NCI-H2029 (cell line): ENCODE measurements around the gene TREX2.

Experiments
- DNase-seq: peaks from one replicate; lab custom pipeline; 2025; lab: John Stamatoyannopoulos, UW

TREX2 gene

DNA sequence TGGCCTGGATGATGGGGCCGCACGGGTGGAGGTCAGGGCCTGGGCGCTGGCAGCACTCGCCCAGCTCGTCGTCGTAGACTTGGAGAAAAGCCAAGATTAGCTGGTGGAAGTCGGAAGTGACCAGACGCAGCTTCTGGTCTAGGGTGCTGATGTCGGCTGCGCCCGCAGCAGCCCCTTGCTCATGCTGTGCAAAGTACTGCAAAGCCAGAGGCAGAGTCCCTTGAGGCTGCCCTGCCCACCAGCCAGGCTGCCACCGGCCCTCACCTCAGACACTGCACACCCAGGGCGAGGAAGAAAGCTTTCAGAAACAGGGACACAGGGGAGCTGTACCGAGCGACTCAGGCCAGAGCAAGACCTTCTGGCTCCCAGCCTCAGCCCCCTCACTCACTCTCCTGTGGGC, 9.7 kb upstream of the TREX2 start:
- no peak for DNase-seq

DNA sequence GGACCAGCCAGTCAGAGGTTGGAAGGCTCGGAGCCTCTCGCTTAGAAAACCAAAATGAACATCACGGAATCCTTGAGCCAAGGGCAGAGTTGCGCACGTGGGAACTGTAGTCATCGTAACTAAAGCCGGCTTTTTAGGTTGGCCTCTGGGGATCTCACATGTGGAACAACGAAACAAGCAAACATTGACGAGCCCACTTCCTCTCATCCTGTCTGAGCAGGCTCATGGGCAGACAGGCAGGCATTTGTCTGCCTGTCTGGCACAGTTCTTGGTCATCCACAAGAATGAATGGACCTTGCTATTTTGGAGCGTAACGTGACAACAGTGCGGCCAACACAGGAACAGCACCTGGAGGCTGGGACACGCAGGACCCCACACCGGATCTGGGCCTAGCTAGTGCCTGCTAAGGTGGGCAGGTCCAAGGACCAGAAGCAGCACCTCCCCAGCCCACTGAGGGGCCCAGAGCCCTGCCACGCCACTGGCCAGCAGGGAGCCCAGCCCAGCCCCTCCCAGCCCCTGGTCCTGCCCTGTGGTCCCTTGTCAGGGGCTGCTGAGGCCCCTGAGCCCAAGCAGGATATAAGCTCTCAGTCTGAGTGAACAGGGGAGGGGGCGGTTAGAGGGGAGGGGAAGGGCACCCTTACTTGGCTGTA, 9.2 kb upstream of the TREX2 start:
- no peak for DNase-seq

DNA sequence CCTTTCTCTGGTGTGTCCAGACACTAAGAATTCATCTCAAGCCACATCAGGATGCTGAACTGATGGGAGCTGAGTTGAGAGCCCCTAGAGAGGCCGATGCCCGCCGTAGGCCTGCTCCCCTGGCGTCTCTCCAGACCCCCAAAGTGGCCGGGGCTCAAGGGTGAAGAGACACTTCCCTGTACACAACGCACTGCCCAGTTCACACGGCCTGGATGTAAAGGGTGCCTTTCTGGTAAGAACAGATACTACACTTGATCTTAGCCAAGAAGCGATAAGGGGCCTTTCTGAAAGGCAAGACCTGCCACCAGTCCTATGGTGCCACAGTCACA, 5.1 kb upstream of the TREX2 start:
- DNase-seq, result no peak

DNA sequence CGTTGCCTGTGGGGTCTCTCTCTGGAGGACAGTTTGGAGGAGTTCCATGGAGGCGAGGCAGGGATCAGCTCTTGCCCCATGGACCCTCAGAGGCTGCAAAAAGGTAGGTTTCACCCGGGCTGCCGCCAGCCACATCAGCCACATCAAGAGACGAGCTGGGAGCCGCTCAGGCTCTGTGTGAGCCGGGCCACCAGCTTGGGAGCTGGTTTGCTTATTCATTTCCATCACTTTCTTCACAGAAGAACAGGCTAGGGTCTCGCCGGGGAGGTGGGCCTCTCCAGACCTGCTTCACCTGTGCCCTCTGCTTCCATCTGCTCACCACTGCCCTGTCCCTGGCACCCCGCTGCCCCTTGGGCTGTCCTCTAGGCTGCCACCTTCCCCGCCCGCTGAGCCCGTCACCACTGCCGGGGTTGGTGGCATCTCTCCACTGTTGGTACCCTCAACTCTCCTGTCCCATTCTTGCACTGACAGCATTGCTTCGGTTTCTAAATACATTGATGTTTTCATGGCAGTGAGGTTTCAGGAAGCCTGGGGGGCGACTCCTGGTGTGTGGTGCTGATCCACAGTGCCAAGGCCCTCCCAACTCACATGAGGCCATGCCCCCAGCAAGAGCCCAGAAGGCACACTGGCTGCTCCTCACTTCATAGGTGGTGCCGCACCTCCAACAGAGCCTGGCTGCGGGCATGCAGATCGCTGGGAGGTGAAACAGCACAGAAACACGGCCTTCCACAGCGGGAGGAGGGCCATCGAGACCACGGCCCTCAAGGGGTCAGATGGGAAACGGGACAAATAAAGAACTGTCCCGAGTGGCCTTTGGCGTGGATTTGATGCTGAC, 4.5 kb upstream of the TREX2 start:
- DNase-seq, result no peak

DNA sequence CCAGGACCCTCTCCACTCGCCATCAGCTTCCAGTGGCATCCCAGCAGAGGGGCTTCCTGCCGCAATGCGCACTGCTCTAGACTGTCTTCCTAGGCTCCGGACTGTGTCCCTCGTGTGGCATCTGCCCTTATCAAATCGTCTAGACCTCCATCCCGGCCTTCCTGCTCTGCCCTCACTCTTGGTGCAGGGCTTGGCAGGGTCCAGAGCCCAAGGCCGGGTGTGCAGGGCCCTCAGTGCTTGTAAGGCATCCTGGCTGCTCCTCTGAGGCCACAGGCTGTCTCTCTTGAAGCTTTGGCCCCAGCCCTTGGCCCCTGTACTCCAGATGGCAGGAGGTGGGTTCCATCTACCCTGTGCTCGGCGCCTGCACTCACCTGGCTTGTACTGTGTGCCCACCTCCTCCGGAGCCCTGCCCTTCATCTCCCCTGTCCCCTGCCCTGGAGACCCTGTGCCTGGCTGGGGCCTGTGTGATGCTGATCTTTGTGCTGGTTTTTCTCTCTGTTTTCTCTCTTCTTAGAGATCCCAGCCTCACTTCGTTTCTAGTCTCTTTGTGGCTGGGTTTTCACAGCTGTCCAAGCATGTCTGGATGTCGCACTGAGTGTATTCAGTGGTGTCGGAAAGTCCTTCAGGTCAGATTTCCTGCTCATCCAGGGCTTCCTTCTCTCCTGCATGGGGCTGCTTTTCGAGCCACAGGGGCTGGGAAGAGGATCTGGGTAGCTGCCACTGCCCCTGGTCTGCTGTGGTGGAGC, 3.7 kb upstream of the TREX2 start:
- DNase-seq, result no peak

DNA sequence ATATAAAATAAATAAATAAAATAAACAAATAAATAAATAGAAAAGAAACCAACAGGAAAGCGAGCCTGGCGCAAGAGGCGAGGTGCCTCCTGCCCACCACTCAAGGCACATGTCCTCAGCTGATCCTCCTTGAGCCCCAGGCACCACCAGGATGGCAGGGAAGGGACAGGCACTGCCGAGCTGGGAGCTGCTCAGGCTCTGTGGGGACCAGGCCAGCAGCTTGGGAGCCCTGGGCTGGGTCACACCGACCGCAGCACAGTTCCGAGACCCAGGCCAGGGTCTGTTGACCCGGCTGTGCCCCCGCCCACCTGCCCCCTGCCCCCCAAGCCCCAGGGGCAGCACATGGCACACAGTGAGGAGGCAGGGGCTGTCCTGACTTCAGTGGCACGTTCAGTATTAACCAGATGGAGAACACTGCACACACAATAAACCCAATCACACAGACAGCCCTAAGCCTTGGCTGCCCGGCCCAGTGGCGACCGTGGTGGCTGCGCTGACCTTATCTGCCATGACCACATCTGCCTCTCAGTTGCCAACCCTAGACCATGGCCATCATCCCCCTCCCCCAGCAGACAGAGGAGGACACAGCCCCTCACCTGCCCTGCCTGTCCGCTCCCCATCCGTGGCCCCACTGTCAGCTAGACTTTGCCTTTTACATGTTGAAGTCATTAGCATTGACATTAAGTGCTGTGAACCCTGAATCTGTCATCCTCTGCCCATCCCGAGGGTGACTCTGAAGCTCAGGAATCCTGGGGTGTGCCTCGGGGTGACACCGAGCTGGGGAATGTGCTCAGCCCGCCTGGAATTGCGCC, 2.9 kb upstream of the TREX2 start:
- DNase-seq, result no peak

DNA sequence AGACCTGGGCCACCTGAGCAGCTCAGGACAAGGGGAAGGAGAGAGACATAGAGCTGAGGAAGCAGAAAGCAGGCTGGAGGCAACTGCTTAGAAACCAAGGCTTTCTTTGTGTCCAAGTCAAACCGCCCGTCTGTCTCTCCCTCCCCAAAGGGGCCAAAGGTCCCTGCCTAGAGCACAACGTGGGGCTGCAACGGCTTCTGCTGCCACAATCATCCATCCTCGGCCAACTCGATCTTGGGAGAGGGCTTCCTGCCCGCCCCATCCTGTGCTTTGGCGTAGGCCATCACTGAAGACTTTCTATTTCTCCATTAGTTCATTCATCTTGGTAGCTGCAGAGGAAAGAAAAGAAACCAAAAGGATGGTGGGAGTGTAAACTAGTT, 1.7 kb upstream of the TREX2 start:
- DNase-seq, result no peak

DNA sequence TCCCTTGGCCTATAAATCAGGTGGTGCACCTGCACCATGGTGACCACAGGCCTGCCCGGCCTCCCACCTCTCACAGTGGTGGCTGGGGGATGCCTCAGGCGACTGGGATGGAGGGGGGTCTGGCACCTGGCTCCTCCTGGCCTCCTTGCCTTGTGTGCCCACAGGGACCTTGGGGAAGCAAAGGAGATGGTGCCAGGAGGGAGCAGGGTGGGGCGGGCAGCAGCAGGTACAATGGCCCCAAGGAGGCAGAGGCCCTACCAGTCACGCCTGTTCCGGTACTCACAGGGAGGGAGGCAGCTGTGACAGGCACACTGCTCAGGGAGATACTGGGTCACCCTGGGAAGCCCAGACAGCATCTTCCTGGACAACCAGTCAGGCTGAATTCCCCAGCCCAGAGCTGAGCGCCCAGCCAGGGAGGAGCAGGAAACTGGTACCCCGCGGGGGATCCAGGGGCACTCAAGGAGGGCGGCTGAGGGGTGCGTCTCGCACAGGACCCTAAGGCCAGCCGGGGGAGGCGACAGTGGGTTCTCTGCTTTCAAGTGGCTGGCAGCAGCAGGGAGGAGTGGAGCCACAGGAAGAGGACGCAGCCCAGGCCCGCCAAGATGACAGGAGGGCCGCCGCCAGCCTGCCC, 1.2 kb upstream of the TREX2 start:
- no peak for DNase-seq

DNA sequence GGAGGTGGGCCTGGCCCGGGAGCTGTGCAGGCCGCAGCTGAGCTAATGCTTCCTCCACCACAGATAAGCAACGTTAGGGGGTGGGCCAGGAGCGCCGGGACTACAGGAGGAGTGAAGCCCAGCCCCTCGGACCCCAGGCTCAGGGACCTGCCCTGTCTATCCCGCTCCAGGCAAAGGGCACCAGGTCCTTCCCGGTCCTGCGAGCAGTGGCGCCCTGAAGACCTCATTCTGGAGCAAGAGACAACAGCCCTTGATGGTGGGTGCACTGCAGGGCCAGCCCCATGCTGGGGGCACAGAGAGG, 730 bp upstream of the TREX2 start:
- no peak for DNase-seq

DNA sequence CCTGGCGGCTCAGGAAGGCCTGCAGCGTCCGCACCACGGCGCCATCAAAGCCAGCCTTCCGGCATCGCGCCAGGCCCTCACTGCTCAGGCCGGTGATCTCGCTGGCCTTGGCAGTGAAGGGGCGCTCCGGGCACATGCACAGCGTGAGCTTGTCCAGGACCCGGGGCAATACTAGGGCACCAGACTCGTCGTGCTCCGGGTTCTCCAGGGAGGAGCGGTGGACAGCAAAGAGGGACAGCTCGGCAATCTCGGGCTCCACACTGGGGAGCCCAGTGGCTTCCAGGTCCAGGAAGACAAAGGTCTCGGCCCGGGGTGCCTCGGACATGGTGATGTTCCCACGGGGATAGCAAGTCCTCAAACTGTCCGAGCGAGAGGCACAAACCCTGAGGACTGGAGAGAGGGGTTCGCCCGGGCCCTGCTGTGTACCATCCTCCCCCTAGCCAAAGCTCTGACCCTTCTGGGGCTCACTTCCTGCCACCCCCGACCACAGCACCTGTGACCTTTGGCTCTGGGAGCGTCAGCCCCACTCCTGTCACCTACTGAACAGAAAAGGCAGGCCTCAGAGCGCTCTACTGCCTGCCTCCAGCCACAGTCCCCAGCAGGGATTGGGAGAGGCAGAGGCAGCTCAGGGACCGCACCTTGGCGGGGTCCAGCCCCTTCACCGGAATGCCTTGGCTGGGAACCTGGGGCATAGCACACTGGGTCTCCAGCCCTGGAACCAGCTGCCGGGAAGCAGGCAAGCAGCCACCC, 575 bp downstream of the TREX2 start:
- no peak for DNase-seq

DNA sequence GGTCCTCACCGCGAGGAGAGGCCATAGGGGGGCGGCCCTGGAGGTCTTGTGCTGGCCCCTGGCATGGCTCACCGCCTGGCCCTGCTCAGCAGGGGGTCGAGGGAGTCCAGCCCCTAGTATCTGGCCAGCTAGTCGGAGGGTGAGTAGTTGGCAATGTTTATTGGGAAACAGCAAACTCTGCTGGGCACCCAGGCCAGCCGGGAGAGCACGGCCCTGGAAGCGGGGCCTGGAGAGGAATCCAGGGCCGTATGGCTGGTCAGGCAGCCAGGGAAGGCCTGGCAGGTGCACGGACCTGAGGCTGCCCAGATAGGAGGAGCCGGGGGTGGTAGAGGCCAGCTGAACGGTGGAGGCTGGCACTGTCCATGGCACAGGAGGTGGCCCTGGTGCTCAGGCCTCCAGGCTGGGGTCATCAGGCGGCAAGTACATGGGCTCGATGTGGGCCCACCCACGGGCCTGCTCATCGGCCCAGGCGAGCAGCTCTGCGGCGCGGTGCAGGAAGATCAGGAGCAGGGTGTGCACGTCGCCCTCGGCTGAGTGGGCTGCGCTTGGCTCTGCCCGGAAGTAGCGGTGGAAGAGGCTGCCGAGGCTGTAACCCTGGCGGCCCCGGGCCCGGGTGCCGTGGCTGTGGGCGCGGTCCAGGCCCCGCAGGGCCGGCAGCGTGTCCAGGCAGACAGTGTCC, 1.4 kb downstream of the TREX2 start:
- no peak for DNase-seq

DNA sequence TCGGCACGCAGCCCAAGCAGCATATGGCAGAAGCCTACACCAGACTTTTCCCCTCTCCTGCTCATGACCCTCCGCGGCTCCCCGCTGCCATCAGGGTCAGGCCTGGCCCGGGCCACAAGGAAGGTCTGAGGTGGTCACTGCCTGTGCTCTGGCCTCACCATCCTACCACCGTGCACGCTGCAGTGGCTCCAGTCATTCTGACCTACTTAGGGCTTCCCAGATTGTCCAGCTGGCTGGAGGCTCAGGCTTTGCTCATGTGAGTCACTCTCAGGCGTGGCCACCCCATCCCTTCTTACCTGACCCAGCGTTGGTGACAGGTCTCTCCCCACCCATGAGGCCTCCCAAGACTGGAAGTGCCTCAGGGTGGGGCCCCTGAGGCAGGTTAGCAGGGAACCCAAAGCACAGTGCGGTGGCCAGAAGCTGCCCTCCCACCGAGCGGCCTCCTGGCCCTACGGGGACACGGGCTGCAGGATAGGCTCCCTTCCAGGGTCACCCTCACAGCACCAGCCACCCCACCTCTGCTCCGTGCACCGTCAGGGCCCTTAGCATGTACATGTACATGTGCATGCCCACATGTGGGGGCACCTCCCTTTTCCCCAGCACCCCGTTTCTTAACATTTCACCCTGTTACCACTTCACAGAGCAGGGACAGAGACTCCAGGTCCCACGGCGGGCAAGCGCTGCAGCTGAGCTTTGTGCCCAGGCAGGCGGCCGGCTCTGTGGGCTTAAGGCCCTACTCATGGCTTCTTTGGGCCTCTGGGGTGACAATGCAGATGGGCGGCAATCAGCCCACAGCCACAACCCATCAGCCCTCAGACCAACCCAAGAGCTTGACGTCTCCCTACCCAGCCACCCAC, 2.2 kb downstream of the TREX2 start:
- no peak for DNase-seq

DNA sequence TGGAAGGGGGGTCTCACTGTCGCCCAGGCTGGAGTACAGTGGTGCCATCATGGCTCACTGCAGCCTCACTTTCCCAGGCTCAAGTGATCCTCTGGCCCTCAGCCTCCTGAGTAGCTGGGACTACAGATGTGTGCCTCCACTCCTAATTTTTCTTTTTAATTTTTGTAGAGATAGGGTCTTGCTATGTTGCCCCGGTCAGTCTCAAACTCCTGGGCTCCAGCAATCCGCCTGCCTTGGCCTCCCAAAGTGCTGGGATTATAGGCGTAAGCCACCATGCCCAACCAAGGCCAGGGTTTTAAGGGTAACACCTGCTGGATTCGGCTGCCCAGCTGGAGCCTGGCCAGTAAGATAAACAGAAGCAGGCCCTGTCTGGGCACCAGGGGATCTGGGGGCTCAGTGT, 3.4 kb downstream of the TREX2 start:
- no peak for DNase-seq

DNA sequence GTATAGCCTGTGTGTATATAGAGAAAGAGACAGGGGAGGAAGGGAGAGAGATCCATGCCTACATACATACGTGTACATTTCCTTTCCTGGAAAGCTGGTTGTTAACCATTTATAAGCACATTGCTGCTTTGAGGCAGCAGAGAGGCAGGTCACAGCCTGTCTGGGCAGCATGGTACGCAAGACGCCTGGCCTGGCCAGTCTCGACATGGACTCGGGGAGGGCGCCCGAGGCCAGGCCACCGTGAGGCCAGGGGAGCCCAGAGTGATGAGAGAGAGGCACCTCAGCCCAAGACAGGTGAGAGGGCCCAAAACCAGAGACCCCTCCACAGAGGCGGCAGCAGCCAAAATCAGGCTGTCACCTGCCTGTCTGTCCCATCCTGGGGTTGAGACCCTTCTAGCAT, 3.9 kb downstream of the TREX2 start:
- DNase-seq, result no peak

DNA sequence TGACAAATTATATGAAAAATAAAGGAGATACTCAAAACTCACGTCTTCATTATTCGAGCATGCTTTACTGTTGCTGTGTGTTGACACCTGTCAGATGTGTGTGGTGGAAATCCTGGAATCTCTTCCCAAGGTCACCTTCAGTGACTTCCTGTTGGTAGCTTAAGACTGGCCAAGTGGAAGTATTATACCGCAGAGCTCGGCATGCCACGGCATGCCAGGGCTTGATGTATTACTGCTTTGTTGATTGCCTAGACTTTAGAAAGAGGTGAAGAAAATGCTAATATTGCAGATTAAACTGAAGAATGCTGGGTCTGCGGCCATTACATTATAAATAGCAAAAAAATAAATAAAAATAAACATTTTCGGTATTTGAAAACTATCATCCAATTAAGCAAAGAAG, 4.6 kb downstream of the TREX2 start:
- no peak for DNase-seq

DNA sequence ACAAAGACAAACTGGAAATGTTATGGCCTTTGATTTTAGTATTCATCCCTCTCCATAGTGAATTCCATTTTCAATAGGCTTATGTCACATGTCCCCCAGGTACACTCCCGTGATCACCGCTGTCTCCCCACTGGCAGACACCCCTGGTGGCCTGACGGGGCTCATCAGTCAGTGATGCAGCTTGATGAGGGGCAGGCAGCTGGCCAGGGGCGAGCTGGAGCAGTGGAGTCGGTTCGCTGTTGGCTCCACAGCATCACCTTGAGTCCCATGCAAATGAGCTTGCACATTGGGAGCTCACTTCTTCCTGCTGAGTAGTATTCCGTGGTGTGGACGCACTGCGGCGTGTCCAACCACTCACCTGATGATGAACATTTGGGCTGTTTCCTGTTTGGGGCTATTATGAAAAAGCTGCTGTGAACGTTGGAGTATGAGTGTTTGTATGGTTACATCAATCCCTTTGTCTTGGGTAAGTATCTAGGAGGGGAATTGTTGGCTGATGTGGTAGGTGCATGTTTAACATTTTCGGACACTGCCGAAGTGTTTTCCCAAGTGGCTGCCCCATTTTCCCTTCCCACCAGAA, 5.2 kb downstream of the TREX2 start:
- no peak for DNase-seq

DNA sequence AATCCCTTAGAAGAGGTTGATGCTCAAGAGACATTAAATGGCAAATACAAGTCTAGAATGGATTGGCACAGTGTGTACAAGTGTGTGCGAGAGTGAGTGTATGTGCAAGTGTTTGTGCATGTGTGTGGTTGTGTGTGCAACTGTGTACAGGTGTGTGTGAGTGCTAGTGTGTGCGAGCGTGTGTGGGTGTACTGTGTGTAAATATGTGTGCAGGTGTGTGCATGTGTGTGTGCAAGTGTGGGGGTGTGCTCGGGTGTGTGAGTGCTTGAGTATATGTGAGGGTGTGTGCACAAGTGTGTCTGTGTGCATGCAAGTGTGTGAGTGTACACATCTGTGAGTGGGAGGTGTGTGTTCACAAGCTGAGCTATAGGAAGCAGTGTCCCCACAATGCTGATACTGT, 5.9 kb downstream of the TREX2 start:
- no peak for DNase-seq

DNA sequence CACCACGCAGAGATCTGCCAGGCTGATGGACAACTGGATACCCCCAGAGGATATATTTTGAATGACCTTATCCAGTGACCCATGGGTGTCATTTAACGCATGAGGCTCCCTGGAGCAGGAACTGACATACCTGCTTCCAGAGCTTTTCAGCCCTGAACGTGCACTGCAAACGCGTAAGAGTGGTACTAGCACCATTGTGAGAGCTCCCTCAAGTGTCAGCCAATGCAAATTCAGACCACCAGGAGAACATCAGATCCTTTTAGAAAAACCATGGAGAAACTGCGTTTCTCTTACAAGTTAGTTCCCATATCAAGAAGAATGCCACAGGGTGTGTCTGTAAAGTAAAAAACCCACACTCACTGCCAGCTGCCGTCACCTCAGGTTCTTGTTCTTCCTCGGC, 7.3 kb downstream of the TREX2 start:
- no peak for DNase-seq

DNA sequence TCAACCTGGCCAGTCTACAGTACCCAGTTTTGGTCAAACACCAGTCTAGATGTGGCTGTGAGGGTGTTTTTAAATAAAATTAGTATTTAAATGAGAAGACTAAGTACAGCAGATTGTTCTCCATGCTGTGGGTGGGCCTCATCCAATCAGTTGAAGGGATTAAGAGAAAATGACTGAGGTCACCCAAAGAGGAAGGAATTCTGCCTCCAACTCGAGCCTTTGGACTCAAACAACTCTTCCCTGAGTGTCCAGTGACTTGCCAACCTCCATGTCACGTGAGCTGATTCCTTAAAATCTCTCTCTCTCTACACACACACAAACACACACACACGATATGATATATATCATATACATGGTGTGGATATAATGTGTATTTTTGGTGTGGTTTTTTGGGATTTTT, 10.0 kb downstream of the TREX2 start:
- DNase-seq, result no peak

DNA sequence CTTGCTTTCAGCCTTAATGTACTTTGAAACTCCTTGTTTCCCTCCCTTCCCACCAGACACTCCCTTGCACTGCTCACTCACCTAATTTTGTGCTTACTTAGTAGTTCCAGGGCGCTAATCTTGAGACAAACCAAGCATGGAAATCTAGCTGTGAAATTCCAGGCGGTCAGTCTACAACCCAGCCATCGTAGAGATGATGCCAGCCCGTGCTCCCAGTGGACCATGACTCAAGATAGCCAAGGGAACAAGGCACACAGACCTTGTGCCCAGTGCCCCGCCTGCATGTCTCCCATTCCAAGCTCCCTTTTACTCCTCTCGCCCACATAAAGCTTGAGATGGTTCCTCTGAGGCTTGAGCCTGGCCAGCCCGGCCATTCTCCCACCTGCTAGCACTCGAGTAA, 11.1 kb downstream of the TREX2 start:
- no peak for DNase-seq
